Adrenal gland (tissue), 12 donors: ENCODE results near the gene SLC38A5. TPM values are rescaled to one million over a fixed set of nuclear protein-coding genes. Genes with fewer than 3 reads are reported as not detected.

ENCODE experiments used
- DNase-seq, 7 donors: peaks; one replicate each; pipeline ENCODE4 v3.0.0-alpha.2; 2019 to 2020
- H3K27ac ChIP-seq, 5 donors: fragments of 200-600 bp; sonication (generic) in 4 of 5; 1 replicate in 3 of 5; 2 replicates in 2 of 5; pipeline versions ENCODE4 v1.5.1 to v1.8.0; 2016 to 2020; ENCODE audit warnings: mild to moderate bottlenecking in 1 of 5
- H3K27me3 ChIP-seq: fragments of 200-600 bp; 2 replicates; pipeline ENCODE4 v1.8.0; 2021
- H3K36me3 ChIP-seq, 2 donors: fragments of 200-600 bp; replicated peaks in 1 of 2; 1 replicate in 1 of 2; 2 replicates in 1 of 2; pipeline versions ENCODE4 v1.5.1 to v1.8.0; 2018 to 2022
- H3K4me1 ChIP-seq, 2 donors: fragments of 200-600 bp; replicated peaks in 1 of 2; 1 replicate in 1 of 2; 2 replicates in 1 of 2; pipeline versions ENCODE4 v1.5.1 to v1.8.0; 2018 to 2021
- H3K4me3 ChIP-seq, 4 donors: fragments of 200-600 bp; sonication (generic) in 3 of 4; one replicate each; pipeline ENCODE4 v1.5.1; 2016 to 2018
- H3K9me3 ChIP-seq, 3 donors: fragments of 200-600 bp; sonication (generic) in 1 of 3; replicated peaks in 1 of 3; 1 replicate in 2 of 3; 2 replicates in 1 of 3; pipeline versions ENCODE4 v1.5.1 to v1.8.0; 2016 to 2021
- POLR2A ChIP-seq, 2 donors: fragments of 450-650 bp; IDR thresholded peaks; one replicate each; pipeline ENCODE4 v1.6.1; 2017; ENCODE audit warnings: antibody characterized with exemption in 2 of 2, mild to moderate bottlenecking in 2 of 2, moderate library complexity in 1 of 2
- WGBS, 4 donors: extraction: QIAGEN DNeasy Blood & Tissue Kit in 2 of 4; methylation state at CpG; one replicate each; pipeline versions ENCODE4 v1.1.5 to v1.1.7; 2013 to 2017; 5-methylcytosine and 5-hydroxymethylcytosine counted together
- intact Hi-C, 2 donors: fragments of 100-400 bp; cut with DNase I; formaldehyde crosslinking; loops; one replicate each; pipeline versions ENCODE4 v1.14.1 to v1.15.0; 2022 to 2023
- polyA plus RNA-seq, 3 donors: library from polyadenylated mRNA; stranded (reverse); fragments of 200-250 nt in 2 of 3; fragments of 350-450 nt in 1 of 3; fragmentation: Illumina TruSeq in 1 of 3; extraction: RNeasy Lipid Tissue Mini Kit (QIAGEN cat#74804) in 1 of 3; gene quantifications; one replicate each; pipeline ENCODE4 v1.2.3, GENCODE V29; 2013 to 2014
- total RNA-seq, 9 donors: library from RNA; depleted of rRNA in 4 of 9; stranded (reverse); fragments of >200 nt in 4 of 9; fragments of 120-200 nt in 1 of 9; fragmentation: NEBNext Ultra II Directional in 1 of 9; extraction: Animal tissue kit (Norgen Biotek cat#: 25700) in 1 of 9; gene quantifications; one replicate each; pipeline versions ENCODE4 v1.1.0 to v1.2.4, GENCODE V29; 2013 to 2023
- TF ChIP-seq, protein P1 (sequence below), 6 experiments: fragments of 450-650 bp in 4 of 6; fragments of 200-600 bp in 2 of 6; sonication (generic) in 1 of 6; IDR thresholded peaks; 1 replicate in 5 of 6; 2 replicates in 1 of 6; pipeline versions ENCODE4 v1.5.1 to v1.8.0; 2016 to 2021; ENCODE audit warnings: antibody characterized with exemption in 6 of 6, mild to moderate bottlenecking in 2 of 6, moderate library complexity in 1 of 6
- donor health status: healthy with polysubstance abuse.
- donor health status: Bipolar disorder and iron deficiency.
- donor health status: DM: yes; HTN: yes; CAD: no.
- donor health status: DM: no; HTN: no; CAD: no.
- donor health status: DM: no; HTN: no; CAD: no.
- donor health status: DM: yes; HTN: yes; CAD: no.

SLC38A5 gene
- total and polyA plus RNA-seq, 12 donors = 0.11 to 6.6 (median 4.6) TPM

DNA sequence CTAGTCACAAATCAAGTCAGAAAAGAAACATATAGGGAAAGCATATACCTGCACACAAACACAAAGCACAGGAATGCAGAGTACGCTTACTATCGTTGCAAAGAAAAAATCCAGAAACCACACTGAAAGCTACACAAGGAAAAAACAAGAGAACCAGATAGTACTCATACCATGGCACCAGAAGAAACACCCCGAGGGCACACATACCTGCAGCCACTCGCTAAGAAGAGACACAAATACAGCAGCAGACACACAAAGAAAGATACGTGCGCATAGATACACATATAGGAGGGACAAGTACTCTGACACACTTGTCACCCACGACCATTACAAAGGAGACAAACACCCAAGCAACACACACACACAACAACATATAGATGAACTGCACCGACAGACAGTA, 1.4 kb upstream of the SLC38A5 start:
- Histone ChIP-seq H3K36me3 (no peaks in the 10 kb centered on the region), H3K4me1 (no peaks in the 10 kb centered on the region), H3K4me3 (no peak overlapping the region), H3K9me3 (no peaks in the 10 kb centered on the region), H3K27me3 (no peaks in the 10 kb centered on the region), H3K27ac (no peak overlapping the region)
- intact Hi-C loops = no loop called here
- no peak for TF ChIP-seq POLR2A (IDR thresholded peaks at IDR 0.05)
- TF ChIP-seq, protein P1, sequence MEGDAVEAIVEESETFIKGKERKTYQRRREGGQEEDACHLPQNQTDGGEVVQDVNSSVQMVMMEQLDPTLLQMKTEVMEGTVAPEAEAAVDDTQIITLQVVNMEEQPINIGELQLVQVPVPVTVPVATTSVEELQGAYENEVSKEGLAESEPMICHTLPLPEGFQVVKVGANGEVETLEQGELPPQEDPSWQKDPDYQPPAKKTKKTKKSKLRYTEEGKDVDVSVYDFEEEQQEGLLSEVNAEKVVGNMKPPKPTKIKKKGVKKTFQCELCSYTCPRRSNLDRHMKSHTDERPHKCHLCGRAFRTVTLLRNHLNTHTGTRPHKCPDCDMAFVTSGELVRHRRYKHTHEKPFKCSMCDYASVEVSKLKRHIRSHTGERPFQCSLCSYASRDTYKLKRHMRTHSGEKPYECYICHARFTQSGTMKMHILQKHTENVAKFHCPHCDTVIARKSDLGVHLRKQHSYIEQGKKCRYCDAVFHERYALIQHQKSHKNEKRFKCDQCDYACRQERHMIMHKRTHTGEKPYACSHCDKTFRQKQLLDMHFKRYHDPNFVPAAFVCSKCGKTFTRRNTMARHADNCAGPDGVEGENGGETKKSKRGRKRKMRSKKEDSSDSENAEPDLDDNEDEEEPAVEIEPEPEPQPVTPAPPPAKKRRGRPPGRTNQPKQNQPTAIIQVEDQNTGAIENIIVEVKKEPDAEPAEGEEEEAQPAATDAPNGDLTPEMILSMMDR (IDR thresholded peaks at IDR 0.05) = no peak
- 79 to 91% (median 86%) methylated on average over 8 of the region's 8 CpGs for WGBS, 4 donors
- no peak for DNase-seq

DNA sequence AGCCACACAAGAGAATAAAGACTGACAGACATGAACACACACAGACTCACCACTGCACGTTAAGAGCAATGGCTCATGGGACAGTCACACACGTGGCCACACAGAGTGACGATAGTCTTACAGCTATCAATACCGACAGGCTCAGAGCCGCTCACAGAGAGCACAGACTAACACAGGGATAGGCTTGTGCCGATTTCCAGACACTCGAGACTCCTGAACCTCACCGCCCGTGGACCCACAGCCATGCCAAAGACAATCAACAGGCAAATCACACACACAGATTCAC, 716 bp upstream of the SLC38A5 start:
- TF ChIP-seq POLR2A (IDR thresholded peaks at IDR 0.05) = no peak
- TF ChIP-seq, protein P1 (IDR thresholded peaks at IDR 0.05) = no peak
- 83 to 93% (median 88%) methylated on average over 8 to 9 of the region's 9 CpGs for WGBS, 4 donors
- H3K36me3 ChIP-seq = no peaks in the 10 kb centered on the region
- H3K27ac ChIP-seq = no peak overlapping the region
- H3K9me3 ChIP-seq = no peaks in the 10 kb centered on the region
- intact Hi-C loops = no loop called here
- DNase-seq = no peak
- H3K27me3 ChIP-seq = no peaks in the 10 kb centered on the region
- H3K4me1 ChIP-seq = no peaks in the 10 kb centered on the region
- H3K4me3 ChIP-seq = no peak overlapping the region

DNA sequence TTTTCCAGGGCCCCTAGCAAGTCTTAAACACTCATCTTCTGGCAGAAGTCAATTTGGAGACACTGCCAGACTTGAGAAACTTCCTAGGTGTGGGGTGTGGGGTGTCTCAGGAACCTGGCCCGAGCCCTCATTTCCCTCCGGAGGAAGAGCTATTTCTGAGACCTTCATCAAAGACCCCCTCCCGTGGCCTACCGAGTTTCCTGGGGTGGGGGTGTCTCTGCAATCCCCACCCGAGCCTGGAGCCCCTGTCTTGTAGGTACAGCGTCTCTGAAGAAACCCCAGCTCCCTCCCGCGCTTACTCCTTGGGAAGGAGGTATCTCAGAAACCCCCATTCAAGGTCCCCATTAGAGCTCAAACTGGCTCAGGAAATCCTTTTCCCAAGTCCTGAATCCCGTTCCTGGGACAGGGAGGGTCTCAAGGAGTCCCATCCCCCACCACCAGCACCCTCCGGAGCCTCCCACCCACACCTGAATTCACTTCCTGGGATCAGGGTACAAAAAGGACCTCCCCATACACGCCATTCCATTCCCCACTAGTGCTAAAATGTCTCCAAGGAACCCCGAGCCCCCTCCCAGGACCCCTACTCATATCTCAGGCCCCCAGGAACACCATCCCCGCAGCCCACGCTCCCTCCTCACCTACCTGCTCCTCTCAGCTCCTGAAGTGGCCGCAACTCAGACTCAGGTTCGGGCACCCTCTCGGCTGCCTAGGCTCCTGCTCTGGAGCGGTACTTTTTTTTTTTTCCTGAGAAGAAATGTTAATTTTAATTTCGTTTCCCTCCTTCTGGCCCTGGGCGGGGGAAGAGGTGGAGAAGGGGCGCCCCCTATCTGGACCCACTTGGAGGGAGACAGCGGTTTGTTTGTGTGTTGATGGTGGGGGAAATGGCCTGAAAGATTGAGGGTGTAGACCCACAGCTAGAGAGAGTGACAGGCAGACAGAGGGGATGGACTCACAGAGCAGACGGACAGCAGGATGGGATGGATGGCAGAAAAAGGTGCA, 1.1 kb downstream of the SLC38A5 start:
- H3K4me1 ChIP-seq = no peaks in the 10 kb centered on the region
- 20 to 55% (median 36%) methylated on average over 13 to 23 of the region's 23 CpGs for WGBS, 4 donors
- no peak overlapping the region for H3K27ac ChIP-seq
- H3K4me3 ChIP-seq = peak overlapping the region in 1 of 4 donors; percentile 38
- TF ChIP-seq, protein P1 (IDR thresholded peaks at IDR 0.05) = no peak
- no peak for TF ChIP-seq POLR2A (IDR thresholded peaks at IDR 0.05)
- H3K36me3 ChIP-seq = no peaks in the 10 kb centered on the region
- H3K27me3 ChIP-seq = no peaks in the 10 kb centered on the region
- intact Hi-C loops = no loop called here
- no peak for DNase-seq
- H3K9me3 ChIP-seq = no peaks in the 10 kb centered on the region

DNA sequence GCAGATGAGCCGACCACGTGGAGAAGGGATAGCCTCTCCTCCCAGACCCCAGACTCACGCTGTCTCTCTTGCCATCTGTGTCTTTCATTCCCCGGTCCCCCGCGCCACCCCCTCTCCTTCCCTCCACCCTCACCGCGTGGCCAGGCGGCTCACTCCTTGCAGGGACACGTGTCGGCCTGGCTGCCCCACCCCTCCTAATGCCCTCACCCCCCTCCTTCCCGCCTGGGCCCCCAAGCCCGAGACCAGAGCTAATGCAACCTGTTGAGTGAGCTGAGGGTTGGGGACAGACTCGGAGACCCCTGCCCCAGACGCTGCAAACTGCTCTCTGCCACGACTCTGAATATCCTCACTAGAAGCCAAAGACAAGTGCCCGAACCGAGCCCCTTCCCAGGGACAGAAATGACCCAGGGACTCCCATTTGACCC, 1.8 kb downstream of the SLC38A5 start:
- no peaks in the 10 kb centered on the region for H3K27me3 ChIP-seq
- no peaks in the 10 kb centered on the region for H3K36me3 ChIP-seq
- intact Hi-C loops = no loop called here
- TF ChIP-seq POLR2A (IDR thresholded peaks at IDR 0.05) = no peak
- no peak overlapping the region for H3K27ac ChIP-seq
- H3K9me3 ChIP-seq = no peaks in the 10 kb centered on the region
- peak overlapping the region in 1 of 4 donors; percentile 38 for H3K4me3 ChIP-seq
- H3K4me1 ChIP-seq = no peaks in the 10 kb centered on the region
- DNase-seq = peak in 1 of 7 donors; percentile 11
- 0 to 31% (median 16%) methylated on average over 1 to 18 of the region's 18 CpGs for WGBS, 4 donors
